NT2/D1 (cell line): ENCODE data around the gene ARL4A.

Source experiments
- DNase-seq: peaks from one replicate; pipeline ENCODE4 v3.0.0-alpha.2; 2011; ENCODE audit warnings: low read depth, low spot score
- H3K27me3 ChIP-seq: 2 replicates; pipeline ENCODE4 v1.6.0; 2011; ENCODE audit warnings: mild to moderate bottlenecking; ENCODE audit not compliant: insufficient read length, insufficient read depth
- H3K36me3 ChIP-seq: 2 replicates; pipeline ENCODE4 v1.6.1; 2011; ENCODE audit warnings: mild to moderate bottlenecking, low read length, mixed read lengths; ENCODE audit not compliant: insufficient read depth, insufficient read length
- H3K4me1 ChIP-seq: 2 replicates; pipeline ENCODE4 v1.5.1; 2011; ENCODE audit not compliant: insufficient read depth, insufficient read length
- H3K4me3 ChIP-seq: 2 replicates; pipeline ENCODE4 v1.5.1; 2011; ENCODE audit warnings: low read depth; ENCODE audit not compliant: insufficient read length
- H3K9ac ChIP-seq: 2 replicates; pipeline ENCODE4 v1.6.0; 2011; ENCODE audit warnings: low read depth; ENCODE audit not compliant: insufficient read length
- H3K9me3 ChIP-seq: 2 replicates; pipeline ENCODE4 v1.5.1; 2011; ENCODE audit warnings: mild to moderate bottlenecking, low read length; ENCODE audit not compliant: insufficient read depth
- SUZ12 ChIP-seq: IDR thresholded peaks from 2 replicates; pipeline ENCODE4 v1.6.1; 2011; ENCODE audit not compliant: insufficient read length, insufficient read depth; ENCODE audit errors: extremely low read depth
- YY1 ChIP-seq: IDR thresholded peaks from 2 replicates; pipeline ENCODE4 v1.6.1; 2011; ENCODE audit not compliant: insufficient read length, insufficient read depth
- ZNF274 ChIP-seq: IDR thresholded peaks from 2 replicates; pipeline ENCODE4 v1.6.1; 2011; ENCODE audit warnings: mild to moderate bottlenecking, low read depth, low read length

The ARL4A gene

GRCh38 chr7:12706900-12707536, 19.6 kb downstream of the ARL4A start:
- no peak for DNase-seq
- H3K9me3 ChIP-seq: peaks cover 6% of the 10 kb centered on the region
- no peak overlapping the region for H3K9ac ChIP-seq
- no peaks in the 10 kb centered on the region for H3K27me3 ChIP-seq
- H3K4me3 ChIP-seq: no peak overlapping the region
- no peaks in the 10 kb centered on the region for H3K4me1 ChIP-seq
- TF ChIP-seq YY1 (no peak), SUZ12 (no peak), ZNF274 (no peak)
- no peaks in the 10 kb centered on the region for H3K36me3 ChIP-seq

DNA sequence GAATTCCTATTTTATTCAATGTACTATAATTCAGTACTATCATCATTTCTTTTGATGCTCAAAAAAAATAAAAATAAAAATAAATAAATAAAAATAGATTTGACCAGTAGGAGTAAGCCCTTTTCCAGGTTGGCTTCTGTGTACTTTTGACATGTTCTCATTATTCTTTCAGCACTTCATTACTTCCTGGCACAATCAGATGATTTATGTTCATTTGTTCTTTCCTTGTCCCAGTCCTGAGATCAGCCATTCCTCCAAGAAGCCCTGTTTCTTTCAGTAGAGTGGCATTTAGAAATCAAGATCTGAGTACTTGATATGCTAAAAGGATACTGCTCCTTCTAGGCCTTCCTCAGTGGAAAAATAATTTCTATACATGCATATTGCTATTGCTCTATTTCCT, 20.9 kb downstream of the ARL4A start:
- no peaks in the 10 kb centered on the region for H3K36me3 ChIP-seq
- no peaks in the 10 kb centered on the region for H3K9me3 ChIP-seq
- no peak for TF ChIP-seq SUZ12
- no peak for TF ChIP-seq YY1
- no peak for TF ChIP-seq ZNF274
- H3K4me1 ChIP-seq: no peaks in the 10 kb centered on the region
- no peaks in the 10 kb centered on the region for H3K27me3 ChIP-seq
- DNase-seq: no peak
- H3K9ac ChIP-seq: no peak overlapping the region
- no peak overlapping the region for H3K4me3 ChIP-seq

- no peaks in the 10 kb centered on the region for H3K4me1 ChIP-seq
- no peak overlapping the region for H3K9ac ChIP-seq
- TF ChIP-seq SUZ12 (no peak), YY1 (no peak), ZNF274 (no peak)
- H3K27me3 ChIP-seq: no peaks in the 10 kb centered on the region
- no peak for DNase-seq
- H3K4me3 ChIP-seq: no peak overlapping the region
- no peaks in the 10 kb centered on the region for H3K36me3 ChIP-seq
- no peaks in the 10 kb centered on the region for H3K9me3 ChIP-seq
These were observed 22.5 kb downstream of the ARL4A start for GRCh38 chr7:12709726-12710502.

- no peak for DNase-seq
- no peak overlapping the region for H3K4me3 ChIP-seq
- H3K9ac ChIP-seq: no peak overlapping the region
- H3K27me3 ChIP-seq: no peaks in the 10 kb centered on the region
- no peak for TF ChIP-seq YY1
- TF ChIP-seq ZNF274: no peak
- no peak for TF ChIP-seq SUZ12
- no peaks in the 10 kb centered on the region for H3K9me3 ChIP-seq
- H3K36me3 ChIP-seq: no peaks in the 10 kb centered on the region
- H3K4me1 ChIP-seq: no peaks in the 10 kb centered on the region
These were observed 23.7 kb downstream of the ARL4A start for GRCh38 chr7:12711124-12711523.

DNA sequence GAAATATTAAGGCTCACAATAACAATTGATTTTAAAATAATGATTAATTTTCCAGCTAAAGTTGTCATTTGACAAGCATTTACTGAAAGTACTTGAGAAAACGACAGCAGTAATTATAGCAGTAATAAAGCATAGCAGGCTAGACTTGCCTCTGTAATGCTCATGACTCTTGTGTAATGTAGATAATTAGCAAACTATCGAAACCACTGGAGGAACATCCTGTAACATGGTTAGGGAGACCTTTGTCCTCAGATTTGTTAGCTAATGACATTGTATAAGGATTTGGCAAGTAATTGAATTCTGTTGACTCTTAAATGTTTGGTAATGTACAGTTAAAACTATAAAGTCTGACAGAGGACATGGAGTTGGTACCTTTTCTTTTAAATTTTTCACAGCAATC, 24.8 kb downstream of the ARL4A start:
- H3K4me1 ChIP-seq: peaks cover 2% of the 10 kb centered on the region
- no peak overlapping the region for H3K9ac ChIP-seq
- no peaks in the 10 kb centered on the region for H3K9me3 ChIP-seq
- no peak for DNase-seq
- TF ChIP-seq ZNF274 (no peak), YY1 (no peak), SUZ12 (no peak)
- no peaks in the 10 kb centered on the region for H3K36me3 ChIP-seq
- no peak overlapping the region for H3K4me3 ChIP-seq
- no peaks in the 10 kb centered on the region for H3K27me3 ChIP-seq

GRCh38 chr7:12713625-12714378, 26.4 kb downstream of the ARL4A start:
- no peak for DNase-seq
- H3K4me3 ChIP-seq: no peak overlapping the region

DNA sequence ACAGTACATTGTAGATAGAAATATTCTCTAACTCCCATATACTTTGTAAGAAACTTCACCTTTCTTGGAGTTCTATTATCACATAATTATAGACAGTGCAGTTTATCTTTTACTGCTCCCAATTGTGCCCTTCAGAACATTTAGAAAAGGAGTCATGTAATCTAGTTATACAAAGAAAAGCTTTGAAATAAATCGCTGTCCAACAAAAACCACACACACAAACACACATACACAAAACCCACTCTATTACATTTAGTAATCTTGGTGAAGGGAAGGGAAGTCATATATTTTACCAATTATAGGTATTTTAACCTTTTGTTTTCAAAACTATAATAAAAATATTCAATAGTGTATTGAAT, 26.9 kb downstream of the ARL4A start:
- H3K9ac ChIP-seq: no peak overlapping the region
- peaks cover 2% of the 10 kb centered on the region for H3K4me1 ChIP-seq
- H3K4me3 ChIP-seq: no peak overlapping the region
- no peaks in the 10 kb centered on the region for H3K27me3 ChIP-seq
- H3K9me3 ChIP-seq: no peaks in the 10 kb centered on the region
- no peak for DNase-seq
- TF ChIP-seq YY1 (no peak), SUZ12 (no peak), ZNF274 (no peak)
- no peaks in the 10 kb centered on the region for H3K36me3 ChIP-seq

More at GRCh38 chr7:12713625-12714378, 26.4 kb downstream of the ARL4A start:
- H3K27me3 ChIP-seq: no peaks in the 10 kb centered on the region
- TF ChIP-seq ZNF274 (no peak), YY1 (no peak), SUZ12 (no peak)
- peaks cover 2% of the 10 kb centered on the region for H3K4me1 ChIP-seq
- no peak overlapping the region for H3K9ac ChIP-seq
- no peaks in the 10 kb centered on the region for H3K9me3 ChIP-seq
- H3K36me3 ChIP-seq: no peaks in the 10 kb centered on the region
